Activated naive CD8-positive, alpha-beta T cell treated with anti-CD3 and anti-CD28 coated beads, Interleukin-2, amount 10 ng/mL, durations not matched to agents 7 days and 5 days (primary cell): Measurements from ENCODE around the gene TOMM20. TPM values are rescaled to one million over a fixed set of nuclear protein-coding genes. Genes with fewer than 3 reads are reported as not detected.
"Not testable (repeated sequence)": the region's sequence is repeated elsewhere in the genome, so short reads cannot be mapped to it uniquely, and the experiment has no call there.

ENCODE experiments used
- ATAC-seq: fragments of 150-1000 bp; cut with Tn5 transposase; one replicate; pipeline ENCODE4 v1.10.0; 2021; ENCODE audit warnings: low read depth, moderate library complexity
- POLR2A ChIA-PET: fragments of 350-600 bp; sonication (Branson Sonifier 250); formaldehyde crosslinking; loops from one replicate; lab custom pipeline; 2021; ENCODE audit warnings: antibody characterized with exemption; lab: Charles Lee
- DNase-seq: peaks from one replicate; pipeline ENCODE4 v3.0.0; 2021
- H3K27ac Mint-ChIP-seq: one replicate; pipeline ENCODE4 v1.8.0; 2022; ENCODE audit warnings: mild to moderate bottlenecking, mixed read lengths
- H3K27me3 Mint-ChIP-seq: one replicate; pipeline ENCODE4 v1.8.0; 2022; ENCODE audit warnings: mild to moderate bottlenecking, moderate library complexity, mixed read lengths
- H3K36me3 Mint-ChIP-seq: one replicate; pipeline ENCODE4 v1.8.0; 2021; ENCODE audit warnings: mild to moderate bottlenecking, mixed read lengths
- H3K4me1 Mint-ChIP-seq: one replicate; pipeline ENCODE4 v1.8.0; 2021; ENCODE audit warnings: mixed read lengths
- H3K4me3 Mint-ChIP-seq: one replicate; pipeline ENCODE4 v1.8.0; 2022; ENCODE audit warnings: mild to moderate bottlenecking, moderate library complexity, mixed read lengths
- H3K9me3 Mint-ChIP-seq: one replicate; pipeline ENCODE4 v1.8.0; 2021; ENCODE audit warnings: mixed read lengths
- total RNA-seq, 2 experiments: library from RNA; stranded (reverse); gene quantifications; one replicate each; pipeline ENCODE4 v1.2.3, GENCODE V29; 2021

The TOMM20 gene
- total RNA-seq, 2 experiments from 2014 or later: 81.2 to 95.5 TPM

DNA sequence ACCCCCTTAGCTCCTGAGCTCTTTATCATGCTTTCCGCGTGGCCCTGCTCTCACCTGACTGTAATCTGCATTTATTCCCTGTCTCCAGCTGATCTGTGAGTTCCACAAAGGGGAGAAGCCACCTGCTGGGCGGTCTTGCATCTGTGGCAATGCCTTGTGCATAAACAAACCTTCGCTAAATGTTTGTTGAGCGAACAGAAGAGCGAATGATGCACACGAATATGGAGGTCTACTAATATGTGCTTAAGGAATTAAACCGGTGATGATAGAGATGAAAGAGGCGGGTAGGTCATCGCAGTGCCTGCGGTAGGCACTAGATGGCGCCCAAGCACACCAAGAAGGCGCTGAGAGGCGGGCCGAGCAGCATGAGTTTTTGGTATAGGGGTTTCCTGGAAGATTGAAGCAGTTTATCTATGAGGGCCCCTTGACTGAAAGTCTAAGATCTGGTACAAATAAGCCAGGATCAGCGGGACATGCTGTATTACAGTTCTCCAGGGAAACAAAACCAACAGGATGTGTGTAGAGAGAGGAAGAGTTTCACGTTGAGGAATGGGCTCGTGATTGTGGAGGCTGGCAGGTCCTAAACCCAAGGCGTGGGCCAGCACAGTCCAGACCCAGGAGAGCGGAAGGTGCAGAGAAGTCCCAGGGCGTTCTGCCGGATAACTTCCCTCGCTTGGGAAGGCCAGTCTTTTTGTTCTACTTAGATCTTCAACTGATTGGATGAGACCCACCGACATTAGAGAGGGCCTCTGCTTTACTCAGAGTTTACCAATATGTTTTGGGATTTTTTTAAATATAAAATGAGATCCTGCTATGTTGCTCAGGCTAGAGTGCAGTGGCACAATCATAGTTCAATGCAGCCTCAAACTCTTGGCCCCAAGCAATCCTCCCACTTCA lies 34.7 kb downstream of the TOMM20 start:
- peak overlapping the region; percentile 54 for H3K4me3 Mint-ChIP-seq
- peak; percentile 84 for ATAC-seq
- no peaks in the 10 kb centered on the region for H3K36me3 Mint-ChIP-seq
- DNase-seq: peak; percentile 89
- H3K9me3 Mint-ChIP-seq: no peaks in the 10 kb centered on the region
- POLR2A ChIA-PET: interaction anchor here (1.9 kb wide), 1 partner anchor 9 kb away, joined by 7 read pairs; no protein-coding TSS in a partner anchor
- H3K27me3 Mint-ChIP-seq: peaks cover 12% of the 10 kb centered on the region
- H3K4me1 Mint-ChIP-seq: peaks cover 9% of the 10 kb centered on the region
- H3K27ac Mint-ChIP-seq: peak overlapping the region; percentile 59

DNA sequence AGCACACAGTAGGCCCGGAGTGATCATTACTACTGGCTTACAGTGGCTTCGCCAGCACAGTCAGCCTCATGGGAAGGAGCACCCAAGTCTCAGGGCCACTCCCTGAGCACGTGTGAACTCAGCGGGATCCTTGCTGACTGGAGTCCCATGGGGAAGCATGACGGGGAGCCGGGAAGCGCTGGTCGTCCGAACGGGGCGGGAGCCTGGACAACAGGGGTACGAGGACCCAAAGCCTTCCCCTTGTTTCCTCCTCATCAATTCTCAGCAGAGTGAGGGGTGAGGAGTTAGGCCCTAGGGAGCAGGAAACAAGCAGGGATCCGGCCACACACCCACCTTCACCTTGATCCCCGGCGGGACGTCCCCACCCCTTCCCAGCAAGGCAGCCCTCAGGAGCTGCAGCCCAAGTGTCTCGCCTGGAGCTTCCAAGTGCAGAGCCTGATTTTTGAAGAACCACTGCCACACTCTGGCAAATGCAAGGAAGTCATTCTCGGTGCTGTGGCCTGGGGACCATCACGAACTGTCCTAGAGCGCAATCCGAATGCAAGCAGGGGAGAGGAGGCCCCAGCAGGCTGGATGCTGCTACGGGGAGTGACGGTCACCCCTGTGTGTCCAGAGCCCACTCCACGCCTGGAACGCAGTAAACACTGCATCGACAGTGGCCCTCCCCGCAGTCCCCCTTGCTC lies 35.5 kb downstream of the TOMM20 start:
- peaks cover 9% of the 10 kb centered on the region for H3K4me1 Mint-ChIP-seq
- H3K36me3 Mint-ChIP-seq: no peaks in the 10 kb centered on the region
- no peak for ATAC-seq
- no peaks in the 10 kb centered on the region for H3K9me3 Mint-ChIP-seq
- no peak overlapping the region for H3K4me3 Mint-ChIP-seq
- peaks cover 12% of the 10 kb centered on the region for H3K27me3 Mint-ChIP-seq
- peak overlapping the region; percentile 59 for H3K27ac Mint-ChIP-seq
- POLR2A ChIA-PET: interaction anchor here (0.7 to 1.9 kb wide), 2 partner anchors 10 to 218 kb away, joined by 4 to 7 read pairs; no protein-coding TSS in a partner anchor
- peak; percentile 31 for DNase-seq

DNA sequence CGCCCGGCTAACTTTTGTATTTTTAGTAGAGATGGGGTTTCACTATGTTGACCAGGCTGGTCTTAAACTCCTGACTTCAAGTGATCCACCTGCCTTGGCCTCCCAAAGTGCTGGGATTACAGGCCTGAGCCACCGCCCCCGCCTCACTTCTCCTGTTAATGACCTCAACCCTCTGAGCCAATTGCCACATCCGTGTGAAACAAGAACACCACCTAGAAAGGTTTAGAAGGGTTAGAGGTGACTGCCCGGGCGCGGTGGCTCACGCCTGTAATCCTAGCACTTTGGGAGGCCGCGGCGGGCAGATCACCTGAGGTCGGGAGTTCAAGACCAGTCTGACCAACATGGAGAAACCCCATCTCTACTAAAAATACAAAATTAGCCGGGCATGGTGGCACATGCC lies 36.2 kb downstream of the TOMM20 start:
- DNase-seq: peak; percentile 17
- H3K4me3 Mint-ChIP-seq, ATAC-seq, H3K27ac Mint-ChIP-seq, H3K36me3 Mint-ChIP-seq, H3K9me3 Mint-ChIP-seq: not testable (repeated sequence)
- H3K4me1 Mint-ChIP-seq: peaks cover 11% of the 10 kb centered on the region
- H3K27me3 Mint-ChIP-seq: peaks cover 12% of the 10 kb centered on the region
- POLR2A ChIA-PET: interaction anchor here (0.7 kb wide), 1 partner anchor 217 kb away, joined by 4 read pairs; no protein-coding TSS in a partner anchor

DNA sequence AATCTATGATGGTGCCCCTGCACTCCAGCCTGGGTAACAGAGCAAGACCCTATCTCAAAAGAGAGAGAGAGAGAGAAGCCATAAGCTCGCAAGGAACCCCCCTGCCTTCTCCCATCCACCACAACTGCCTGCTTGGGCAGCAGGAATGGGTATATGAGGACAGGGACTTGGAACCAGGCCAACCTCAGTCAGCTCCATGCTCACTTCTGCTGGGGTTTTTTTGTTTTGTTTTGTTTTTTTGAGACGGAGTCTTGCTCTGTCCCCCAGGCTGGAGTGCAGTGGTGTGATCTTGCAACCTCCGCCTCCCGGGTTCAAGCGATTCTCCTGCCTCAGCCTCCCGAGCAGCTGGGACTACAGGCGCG lies 36.6 kb downstream of the TOMM20 start:
- H3K27ac Mint-ChIP-seq, H3K9me3 Mint-ChIP-seq, H3K36me3 Mint-ChIP-seq, POLR2A ChIA-PET, H3K4me3 Mint-ChIP-seq, ATAC-seq: not testable (repeated sequence)
- Mint-ChIP-seq H3K27me3 (peaks cover 11% of the 10 kb centered on the region), H3K4me1 (peaks cover 11% of the 10 kb centered on the region)
- peak; percentile 10 for DNase-seq

DNA sequence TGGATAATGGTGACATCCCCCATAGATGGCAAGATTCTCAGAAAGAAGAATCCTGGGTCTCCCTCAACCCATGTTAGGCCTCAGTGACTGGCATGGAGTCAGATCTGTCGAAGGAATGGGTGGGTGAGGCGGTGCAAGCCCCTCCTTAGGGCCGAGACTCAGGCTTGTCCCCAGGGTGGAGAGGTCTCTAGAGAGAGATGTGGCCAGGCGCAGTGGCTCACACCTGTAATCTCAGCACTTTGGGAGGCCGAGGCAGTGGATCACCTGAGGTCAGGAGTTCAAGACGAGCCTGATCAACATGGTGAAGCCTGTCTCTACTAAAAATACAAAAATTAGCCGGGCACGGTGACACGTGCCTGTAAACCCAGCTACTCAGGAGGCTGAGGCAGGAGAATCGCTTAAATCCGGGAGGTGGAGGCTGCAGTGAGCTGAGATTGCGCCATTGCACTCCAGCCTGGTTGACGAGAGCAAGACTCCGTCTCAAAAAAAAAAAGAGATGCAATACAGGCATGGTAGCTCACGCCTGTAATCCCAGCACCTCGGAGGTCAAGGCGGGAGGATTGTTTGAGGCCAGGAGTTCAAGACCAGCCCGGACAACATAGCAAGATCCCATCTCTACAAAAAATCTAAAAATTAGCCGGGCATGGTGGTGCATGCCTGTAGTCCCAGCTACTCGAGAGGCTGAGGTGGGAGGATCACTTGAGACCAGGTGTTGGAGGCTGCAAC lies 37.2 kb downstream of the TOMM20 start:
- H3K27ac Mint-ChIP-seq, H3K36me3 Mint-ChIP-seq, H3K4me3 Mint-ChIP-seq, H3K27me3 Mint-ChIP-seq, H3K9me3 Mint-ChIP-seq, POLR2A ChIA-PET, ATAC-seq: not testable (repeated sequence)
- H3K4me1 Mint-ChIP-seq: peaks cover 11% of the 10 kb centered on the region
- peak; percentile 23 for DNase-seq

DNA sequence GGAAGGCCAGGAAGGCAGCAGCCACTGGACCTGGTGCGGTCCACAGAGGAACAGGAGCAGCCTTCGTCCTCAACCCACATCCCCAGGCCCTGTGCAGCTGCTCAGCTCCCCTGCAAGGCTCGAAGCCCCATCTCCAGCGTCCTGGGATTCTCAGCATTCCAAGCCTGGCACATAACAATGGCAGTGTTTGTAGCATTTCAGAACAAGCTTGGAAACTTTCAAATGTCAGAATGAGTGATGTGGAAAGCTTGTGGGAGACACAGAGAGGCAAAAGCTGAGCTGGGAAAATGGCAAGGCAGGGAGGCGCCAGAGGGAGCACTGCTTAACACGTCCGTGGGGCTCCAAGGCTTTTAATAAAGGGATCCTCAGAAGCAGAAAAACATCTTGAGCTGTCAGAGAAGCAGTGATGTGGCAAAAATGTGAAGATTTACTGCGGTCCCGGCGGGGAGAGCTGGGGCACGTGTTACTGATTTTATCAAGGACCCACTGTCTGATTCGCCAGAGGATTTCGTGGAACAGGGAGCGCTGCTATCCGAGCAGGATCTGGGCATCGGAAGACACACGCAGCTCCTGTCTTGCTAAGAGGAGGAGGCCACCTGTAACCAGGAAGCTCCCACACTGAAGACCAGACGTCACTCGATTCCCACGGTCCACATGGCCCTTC lies 38.1 kb downstream of the TOMM20 start:
- Mint-ChIP-seq H3K27me3 (peaks cover under 1% of the 10 kb centered on the region), H3K27ac (no peak overlapping the region), H3K9me3 (no peaks in the 10 kb centered on the region), H3K36me3 (no peaks in the 10 kb centered on the region), H3K4me1 (peaks cover 9% of the 10 kb centered on the region), H3K4me3 (no peak overlapping the region)
- ATAC-seq (no peak), DNase-seq (peak; percentile 19)
- POLR2A ChIA-PET: no interaction called here

DNA sequence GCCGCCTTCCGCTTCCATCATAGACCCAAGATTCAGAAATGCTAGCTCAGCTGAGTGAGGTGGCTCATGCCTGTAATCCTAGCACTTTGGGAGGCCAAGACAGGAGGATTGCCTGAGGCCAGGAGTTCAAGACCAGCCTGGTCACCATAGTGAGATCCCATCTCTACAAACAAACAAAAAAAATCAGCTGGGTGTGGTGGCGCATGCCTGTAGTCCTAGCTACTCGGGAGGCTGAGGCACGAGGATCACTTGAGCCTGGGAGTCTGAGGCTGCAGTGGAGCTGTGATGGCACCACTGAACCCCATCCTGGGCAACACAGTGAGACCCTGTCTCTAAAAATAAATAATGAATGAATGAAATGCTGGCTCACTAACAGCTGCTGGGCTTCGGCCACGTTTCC lies 39.7 kb downstream of the TOMM20 start:
- peak; percentile 14 for DNase-seq
- no peaks in the 10 kb centered on the region for H3K36me3 Mint-ChIP-seq
- H3K9me3 Mint-ChIP-seq: no peaks in the 10 kb centered on the region
- H3K27me3 Mint-ChIP-seq: no peaks in the 10 kb centered on the region
- peaks cover 9% of the 10 kb centered on the region for H3K4me1 Mint-ChIP-seq
- H3K4me3 Mint-ChIP-seq: no peak overlapping the region
- no peak for ATAC-seq
- no peak overlapping the region for H3K27ac Mint-ChIP-seq
- POLR2A ChIA-PET: no interaction called here

DNA sequence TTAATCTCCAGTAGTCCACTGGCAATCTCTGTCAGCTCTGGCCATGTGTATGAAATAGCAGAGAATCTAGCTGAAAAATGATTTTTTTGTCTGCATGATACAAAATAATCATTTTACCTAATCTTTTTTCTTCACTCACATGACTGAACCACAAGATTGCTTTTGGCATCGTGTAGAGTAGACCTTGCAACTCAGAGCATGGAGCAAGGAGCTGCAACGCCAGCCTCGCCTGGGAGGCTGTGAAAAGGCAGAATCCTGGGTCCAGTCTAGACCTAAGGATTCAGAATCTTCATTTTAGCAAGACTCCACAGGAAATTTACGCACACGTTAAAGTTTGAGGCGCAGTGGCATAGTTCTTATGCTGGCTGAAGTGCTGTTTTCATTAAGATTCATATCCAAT lies 40.2 kb downstream of the TOMM20 start:
- H3K36me3 Mint-ChIP-seq: no peaks in the 10 kb centered on the region
- H3K4me1 Mint-ChIP-seq: peaks cover 10% of the 10 kb centered on the region
- POLR2A ChIA-PET: no interaction called here
- H3K27ac Mint-ChIP-seq: no peak overlapping the region
- H3K27me3 Mint-ChIP-seq: no peaks in the 10 kb centered on the region
- ATAC-seq: no peak
- no peak overlapping the region for H3K4me3 Mint-ChIP-seq
- no peak for DNase-seq
- no peaks in the 10 kb centered on the region for H3K9me3 Mint-ChIP-seq

DNA sequence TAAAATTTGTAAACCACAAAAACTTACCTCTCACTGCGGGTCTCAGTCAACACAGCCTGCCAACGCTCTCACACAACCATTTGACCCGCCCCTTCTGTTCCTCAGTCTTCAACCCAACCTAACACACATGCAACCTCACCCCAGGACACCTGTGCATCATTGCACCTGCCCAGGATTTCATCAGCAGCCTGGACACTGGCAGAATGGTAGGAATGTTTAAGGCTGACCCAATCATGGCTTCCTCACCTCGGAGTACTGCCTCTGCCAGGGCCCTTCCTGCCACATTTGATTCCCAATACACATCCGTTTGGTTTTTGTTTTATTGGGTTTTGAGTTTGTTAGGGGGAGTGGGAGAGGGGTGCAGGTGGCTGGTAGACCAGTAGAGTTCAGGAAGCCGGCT lies 40.7 kb downstream of the TOMM20 start:
- Mint-ChIP-seq H3K36me3 (no peaks in the 10 kb centered on the region), H3K4me3 (no peak overlapping the region), H3K4me1 (peaks cover 15% of the 10 kb centered on the region), H3K27ac (no peak overlapping the region), H3K27me3 (no peaks in the 10 kb centered on the region), H3K9me3 (no peaks in the 10 kb centered on the region)
- ATAC-seq (no peak), DNase-seq (no peak)
- POLR2A ChIA-PET: no interaction called here

DNA sequence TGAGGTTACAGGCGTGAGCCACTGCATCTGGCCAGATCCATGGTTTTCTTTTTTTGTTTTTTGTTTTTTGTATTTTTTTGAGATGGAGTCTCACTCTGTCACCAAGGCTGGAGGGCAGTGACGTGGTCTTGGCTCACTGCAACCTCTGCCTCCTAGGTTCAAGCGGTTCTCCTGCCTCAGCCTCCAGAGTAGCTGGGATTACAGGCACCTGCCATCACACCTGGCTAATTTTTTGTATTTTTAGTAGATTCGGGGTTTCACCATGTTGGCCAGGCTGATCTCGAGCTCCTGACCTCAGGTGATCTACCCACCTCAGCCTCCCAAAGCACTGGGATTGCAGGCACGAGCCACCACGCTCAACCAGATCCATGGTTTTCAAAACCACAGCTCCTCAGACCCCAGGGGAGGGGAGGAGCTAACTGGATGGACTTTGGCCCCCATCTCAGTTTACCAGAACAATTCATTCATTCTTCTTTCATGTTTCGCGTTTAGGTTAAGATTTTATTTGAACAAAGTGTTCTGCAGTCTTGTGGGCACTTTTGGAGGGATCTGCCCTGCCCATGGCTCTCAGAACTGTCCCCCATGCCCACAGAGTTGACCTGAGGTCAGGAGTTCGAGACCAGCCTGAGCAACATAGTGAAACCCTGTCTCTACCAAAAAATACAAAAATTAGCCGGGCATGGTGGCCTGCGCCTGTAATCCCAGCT lies 43.1 kb downstream of the TOMM20 start:
- H3K4me3 Mint-ChIP-seq, ATAC-seq, H3K27ac Mint-ChIP-seq, H3K27me3 Mint-ChIP-seq, H3K9me3 Mint-ChIP-seq, DNase-seq, POLR2A ChIA-PET, H3K36me3 Mint-ChIP-seq: not testable (repeated sequence)
- peaks cover 20% of the 10 kb centered on the region for H3K4me1 Mint-ChIP-seq

DNA sequence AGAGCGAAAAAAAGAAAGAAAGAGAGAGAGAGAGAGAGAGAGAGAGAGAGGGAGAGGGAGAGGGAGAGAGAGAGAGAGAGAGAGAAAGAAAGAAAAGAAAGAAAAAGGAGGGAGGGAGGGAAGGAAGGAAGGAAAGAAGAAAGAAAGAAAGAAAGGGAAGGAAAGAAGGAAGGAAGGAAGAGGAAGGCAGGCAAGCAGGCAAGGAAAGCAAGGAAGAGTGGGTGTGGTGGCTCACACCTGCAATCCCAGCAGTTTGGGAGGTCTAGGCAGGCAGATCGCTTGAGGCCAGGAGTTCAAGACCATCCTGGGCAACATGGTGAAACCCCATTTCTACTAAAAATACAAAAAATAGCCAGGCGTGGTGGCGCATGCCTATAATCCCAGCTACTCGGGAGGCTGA lies 47.8 kb downstream of the TOMM20 start:
- H3K4me1 Mint-ChIP-seq: peaks cover 32% of the 10 kb centered on the region
- POLR2A ChIA-PET: interaction anchor here (0.9 kb wide), 1 partner anchor 469 kb away, joined by 3 read pairs; no protein-coding TSS in a partner anchor
- not testable (repeated sequence) for H3K4me3 Mint-ChIP-seq, H3K9me3 Mint-ChIP-seq, H3K27me3 Mint-ChIP-seq, DNase-seq, ATAC-seq, H3K36me3 Mint-ChIP-seq, H3K27ac Mint-ChIP-seq

DNA sequence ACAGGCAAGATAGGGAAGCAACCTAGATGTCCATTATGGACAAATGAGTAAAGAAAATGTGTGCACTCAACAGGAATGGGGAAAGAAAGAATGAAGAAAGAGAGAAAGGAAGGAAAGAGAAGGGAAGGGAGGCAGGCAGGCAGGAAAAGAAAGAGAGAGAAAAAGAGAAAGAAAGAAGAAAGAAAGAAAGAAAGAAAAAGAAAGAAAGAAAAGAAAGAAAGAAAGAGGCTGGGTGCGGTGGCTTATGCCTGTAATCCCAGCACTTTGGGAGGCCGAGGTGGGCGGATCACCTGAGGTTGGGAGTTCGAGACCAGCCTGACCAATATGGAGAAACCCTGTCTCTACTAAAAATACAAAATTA lies 48.4 kb downstream of the TOMM20 start:
- not testable (repeated sequence) for ATAC-seq, H3K27me3 Mint-ChIP-seq, H3K9me3 Mint-ChIP-seq, H3K4me3 Mint-ChIP-seq, DNase-seq, H3K36me3 Mint-ChIP-seq
- POLR2A ChIA-PET: interaction anchor here (0.7 kb wide), 1 partner anchor 35 kb away, joined by 3 read pairs; no protein-coding TSS in a partner anchor
- Mint-ChIP-seq H3K4me1 (peaks cover 36% of the 10 kb centered on the region), H3K27ac (peak overlapping the region; percentile 79)
